WERI-Rb-1 (cell line): ENCODE measurements around the gene STH.

ENCODE experiments used
- DNase-seq: peaks from one replicate; pipeline ENCODE4 v3.0.0-alpha.2; 2020
- H3K27ac ChIP-seq: fragments of 250-450 bp; sonication (Bioruptor Pico); 2 replicates; pipeline ENCODE4 v1.5.1; 2020; ENCODE audit warnings: mild to moderate bottlenecking, moderate library complexity
- H3K27me3 ChIP-seq: fragments of 250-450 bp; sonication (Bioruptor Pico); 2 replicates; pipeline ENCODE4 v1.5.1; 2021; ENCODE audit warnings: mild to moderate bottlenecking, low read depth, moderate library complexity; ENCODE audit not compliant: insufficient read depth, severe bottlenecking
- H3K36me3 ChIP-seq: fragments of 250-450 bp; sonication (Bioruptor Pico); 2 replicates; pipeline ENCODE4 v1.5.1; 2020; ENCODE audit warnings: mild to moderate bottlenecking, moderate library complexity
- H3K4me3 ChIP-seq: 2 replicates; pipeline ENCODE4 v1.5.1; 2011; ENCODE audit warnings: low read depth, mild to moderate bottlenecking, control low read depth, low read length
- H3K9me3 ChIP-seq: fragments of 250-450 bp; sonication (Bioruptor Pico); 2 replicates; pipeline ENCODE4 v1.5.1; 2021; ENCODE audit warnings: mild to moderate bottlenecking, moderate library complexity; ENCODE audit not compliant: severe bottlenecking
- CTCF ChIP-seq: IDR thresholded peaks from 2 replicates; pipeline ENCODE4 v1.5.1; 2011; ENCODE audit warnings: low read depth, mild to moderate bottlenecking, control low read depth, inconsistent platforms, low read length

The STH gene

GRCh38 chr17:45987706-45988105 is 11.3 kb upstream of the STH start:
- TF ChIP-seq CTCF = no peak
- Histone ChIP-seq H3K27ac (no peak overlapping the region), H3K27me3 (no peaks in the 10 kb centered on the region), H3K36me3 (no peaks in the 10 kb centered on the region), H3K4me3 (no peak overlapping the region), H3K9me3 (no peaks in the 10 kb centered on the region)
- DNase-seq = no peak

GRCh38 chr17:45989759-45990158 is 9.3 kb upstream of the STH start:
- H3K9me3 ChIP-seq = no peaks in the 10 kb centered on the region
- no peak for TF ChIP-seq CTCF
- H3K27me3 ChIP-seq = no peaks in the 10 kb centered on the region
- DNase-seq = no peak
- no peak overlapping the region for H3K4me3 ChIP-seq
- no peaks in the 10 kb centered on the region for H3K36me3 ChIP-seq
- H3K27ac ChIP-seq = no peak overlapping the region

- Histone ChIP-seq H3K9me3 (no peaks in the 10 kb centered on the region), H3K36me3 (no peaks in the 10 kb centered on the region), H3K27ac (no peak overlapping the region), H3K4me3 (no peak overlapping the region), H3K27me3 (no peaks in the 10 kb centered on the region)
- peak; percentile 34; the same call in 1 of the 2 replicates for TF ChIP-seq CTCF
- DNase-seq = no peak
Observed at GRCh38 chr17:45990886-45991285, 8.2 kb upstream of the STH start.

GRCh38 chr17:45991341-45991740 is 7.7 kb upstream of the STH start:
- H3K27ac ChIP-seq = no peak overlapping the region
- no peak for TF ChIP-seq CTCF
- DNase-seq = no peak
- H3K27me3 ChIP-seq = no peaks in the 10 kb centered on the region
- no peaks in the 10 kb centered on the region for H3K9me3 ChIP-seq
- no peak overlapping the region for H3K4me3 ChIP-seq
- no peaks in the 10 kb centered on the region for H3K36me3 ChIP-seq

GRCh38 chr17:45992175-45992574 is 6.9 kb upstream of the STH start:
- H3K36me3 ChIP-seq = no peaks in the 10 kb centered on the region
- H3K27me3 ChIP-seq = no peaks in the 10 kb centered on the region
- no peak for TF ChIP-seq CTCF
- no peak overlapping the region for H3K27ac ChIP-seq
- no peak for DNase-seq
- no peak overlapping the region for H3K4me3 ChIP-seq
- no peaks in the 10 kb centered on the region for H3K9me3 ChIP-seq

GRCh38 chr17:45992904-45993303 is 6.1 kb upstream of the STH start:
- no peaks in the 10 kb centered on the region for H3K27me3 ChIP-seq
- H3K27ac ChIP-seq = no peak overlapping the region
- TF ChIP-seq CTCF = no peak
- no peaks in the 10 kb centered on the region for H3K9me3 ChIP-seq
- DNase-seq = no peak
- H3K36me3 ChIP-seq = no peaks in the 10 kb centered on the region
- no peak overlapping the region for H3K4me3 ChIP-seq
